Neural cell (in vitro differentiated cells): ENCODE measurements around the gene KMT5B.
A peak's percentile ranks its signal among the peaks of the same experiment; 100 is the strongest.

Experiments
- CTCF ChIP-seq: fragments of 450-650 bp; IDR thresholded peaks from 2 replicates; pipeline ENCODE4 v1.5.1; 2014; ENCODE audit warnings: antibody characterized with exemption, mild to moderate bottlenecking, moderate library complexity; ENCODE audit not compliant: poor library complexity, severe bottlenecking
- EP300 ChIP-seq: fragments of 450-650 bp; conservative IDR thresholded peaks from 2 replicates; pipeline ENCODE4 v1.6.1; 2014; ENCODE audit warnings: antibody characterized with exemption, mild to moderate bottlenecking, moderate library complexity; ENCODE audit not compliant: poor library complexity, severe bottlenecking
- EZH2 ChIP-seq: fragments of 200-600, 300-800 bp; shearing (Covaris generic), sonication (generic); IDR thresholded peaks from 2 replicates; pipeline ENCODE4 v1.6.1; 2014; ENCODE audit warnings: antibody characterized with exemption, low read length, borderline replicate concordance, mild to moderate bottlenecking; ENCODE audit not compliant: insufficient read depth, poor library complexity, severe bottlenecking
- POLR2AphosphoS5 ChIP-seq: IDR thresholded peaks from 2 replicates; pipeline ENCODE4 v1.6.1; 2012
- RAD21 ChIP-seq: fragments of 450-650 bp; conservative IDR thresholded peaks from 2 replicates; pipeline ENCODE4 v1.6.1; 2014; ENCODE audit warnings: antibody characterized with exemption, mild to moderate bottlenecking, moderate library complexity
- TAF1 ChIP-seq: IDR thresholded peaks from 2 replicates; pipeline ENCODE4 v1.6.1; 2012; ENCODE audit warnings: low read depth
- TF ChIP-seq, protein P1 (sequence below): IDR thresholded peaks from 2 replicates; pipeline ENCODE4 v1.6.1; 2012; ENCODE audit warnings: borderline replicate concordance

DNA sequence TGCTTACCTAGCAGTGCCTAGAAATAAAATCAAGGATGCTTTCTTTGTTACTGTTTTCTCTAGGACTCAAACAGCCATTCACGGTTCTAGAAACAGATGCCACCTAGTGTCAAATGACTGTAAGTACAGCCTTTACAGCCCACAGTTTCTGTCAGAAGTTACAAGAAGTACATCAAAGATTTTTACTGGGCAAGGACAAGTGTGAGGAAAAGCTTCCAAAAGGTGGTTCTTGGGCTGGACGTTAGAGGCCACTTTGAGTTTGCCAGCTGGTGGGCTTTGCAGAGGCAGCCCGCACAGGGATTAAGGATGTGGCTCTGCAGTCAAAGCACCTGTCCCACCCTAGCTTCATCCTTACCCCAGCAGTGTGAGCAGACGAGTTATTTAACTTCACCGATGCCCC, 6.9 kb downstream of the KMT5B start:
- no peak for TF ChIP-seq POLR2AphosphoS5
- TF ChIP-seq CTCF: peak; percentile 83
- TF ChIP-seq EP300: no peak
- TF ChIP-seq EZH2: no peak
- TF ChIP-seq TAF1: no peak
- TF ChIP-seq, protein P1, sequence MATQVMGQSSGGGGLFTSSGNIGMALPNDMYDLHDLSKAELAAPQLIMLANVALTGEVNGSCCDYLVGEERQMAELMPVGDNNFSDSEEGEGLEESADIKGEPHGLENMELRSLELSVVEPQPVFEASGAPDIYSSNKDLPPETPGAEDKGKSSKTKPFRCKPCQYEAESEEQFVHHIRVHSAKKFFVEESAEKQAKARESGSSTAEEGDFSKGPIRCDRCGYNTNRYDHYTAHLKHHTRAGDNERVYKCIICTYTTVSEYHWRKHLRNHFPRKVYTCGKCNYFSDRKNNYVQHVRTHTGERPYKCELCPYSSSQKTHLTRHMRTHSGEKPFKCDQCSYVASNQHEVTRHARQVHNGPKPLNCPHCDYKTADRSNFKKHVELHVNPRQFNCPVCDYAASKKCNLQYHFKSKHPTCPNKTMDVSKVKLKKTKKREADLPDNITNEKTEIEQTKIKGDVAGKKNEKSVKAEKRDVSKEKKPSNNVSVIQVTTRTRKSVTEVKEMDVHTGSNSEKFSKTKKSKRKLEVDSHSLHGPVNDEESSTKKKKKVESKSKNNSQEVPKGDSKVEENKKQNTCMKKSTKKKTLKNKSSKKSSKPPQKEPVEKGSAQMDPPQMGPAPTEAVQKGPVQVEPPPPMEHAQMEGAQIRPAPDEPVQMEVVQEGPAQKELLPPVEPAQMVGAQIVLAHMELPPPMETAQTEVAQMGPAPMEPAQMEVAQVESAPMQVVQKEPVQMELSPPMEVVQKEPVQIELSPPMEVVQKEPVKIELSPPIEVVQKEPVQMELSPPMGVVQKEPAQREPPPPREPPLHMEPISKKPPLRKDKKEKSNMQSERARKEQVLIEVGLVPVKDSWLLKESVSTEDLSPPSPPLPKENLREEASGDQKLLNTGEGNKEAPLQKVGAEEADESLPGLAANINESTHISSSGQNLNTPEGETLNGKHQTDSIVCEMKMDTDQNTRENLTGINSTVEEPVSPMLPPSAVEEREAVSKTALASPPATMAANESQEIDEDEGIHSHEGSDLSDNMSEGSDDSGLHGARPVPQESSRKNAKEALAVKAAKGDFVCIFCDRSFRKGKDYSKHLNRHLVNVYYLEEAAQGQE: no peak
- peak; percentile 63 for TF ChIP-seq RAD21
